Smooth muscle cell (in vitro differentiated cells): Measurements from ENCODE around the gene RFNG. TPM values are rescaled to one million over a fixed set of nuclear protein-coding genes. Genes with fewer than 3 reads are reported as not detected.

Experiments
- DNase-seq: peaks from one replicate; lab custom pipeline; 2025; ENCODE audit not compliant: unreplicated experiment; lab: John Stamatoyannopoulos, UW
- H2AFZ ChIP-seq: fragments of 200-600 bp; sonication (generic); 2 replicates; pipeline ENCODE4 v1.6.0; 2016; ENCODE audit warnings: antibody characterized with exemption, low read depth, mild to moderate bottlenecking
- H3F3A ChIP-seq: fragments of 200-600 bp; sonication (generic); 2 replicates; pipeline ENCODE4 v1.6.0; 2017; ENCODE audit warnings: antibody characterized with exemption, low read depth
- H3K27ac ChIP-seq: fragments of 200-600 bp; sonication (generic); 2 replicates; pipeline ENCODE4 v1.5.1; 2016; ENCODE audit warnings: low read depth, mild to moderate bottlenecking
- H3K27me3 ChIP-seq: fragments of 200-600 bp; sonication (generic); 2 replicates; pipeline ENCODE4 v1.6.1; 2016; ENCODE audit warnings: low read depth, mild to moderate bottlenecking
- H3K36me3 ChIP-seq: fragments of 200-600 bp; sonication (generic); 2 replicates; pipeline ENCODE4 v1.5.1; 2016; ENCODE audit warnings: low read depth
- H3K4me1 ChIP-seq: fragments of 200-600 bp; sonication (generic); 2 replicates; pipeline ENCODE4 v1.5.1; 2016; ENCODE audit warnings: low read depth
- H3K4me2 ChIP-seq: fragments of 200-600 bp; sonication (generic); 2 replicates; pipeline ENCODE4 v1.6.0; 2016; ENCODE audit warnings: mild to moderate bottlenecking
- H3K4me3 ChIP-seq: fragments of 200-600 bp; sonication (generic); 2 replicates; pipeline ENCODE4 v1.5.1; 2016; ENCODE audit warnings: mild to moderate bottlenecking
- H3K79me2 ChIP-seq: fragments of 200-600 bp; sonication (generic); 2 replicates; pipeline ENCODE4 v1.6.0; 2016; ENCODE audit warnings: low read depth, mild to moderate bottlenecking
- H3K9ac ChIP-seq: fragments of 200-600 bp; sonication (generic); 2 replicates; pipeline ENCODE4 v1.6.0; 2016; ENCODE audit warnings: low read depth
- H3K9me3 ChIP-seq: fragments of 200-600 bp; sonication (generic); replicated peaks from 2 replicates; pipeline ENCODE4 v1.5.1; 2016; ENCODE audit warnings: low read depth
- H4K20me1 ChIP-seq: fragments of 200-600 bp; sonication (generic); 2 replicates; pipeline ENCODE4 v1.6.0; 2016; ENCODE audit warnings: low read depth
- WGBS: methylation state at CpG from one replicate; pipeline ENCODE4 v1.1.7; 2016; ENCODE audit warnings: low lambda C conversion rate; 5-methylcytosine and 5-hydroxymethylcytosine counted together
- polyA plus RNA-seq: library from polyadenylated mRNA; unstranded; fragments of >200 nt; fragmentation: Nextera tagmentation; extraction: Ambion mirVana; gene quantifications from 2 replicates; pipeline ENCODE4 v1.2.1, GENCODE V29; 2016
- total RNA-seq: library from RNA; depleted of rRNA; stranded (reverse); fragments of >200 nt; gene quantifications from 2 replicates; pipeline ENCODE4 v1.2.3, GENCODE V29; 2014
- TF ChIP-seq, protein P1 (sequence below): fragments of 200-600 bp; sonication (generic); IDR thresholded peaks from 2 replicates; pipeline ENCODE4 v1.5.1; 2017; ENCODE audit warnings: borderline replicate concordance, mild to moderate bottlenecking, antibody characterized with exemption; ENCODE audit not compliant: insufficient read depth, poor library complexity, severe bottlenecking

RFNG gene
- total and polyA plus RNA-seq, 2 experiments from 2014 or later = 27.1 to 54.9 TPM

DNA sequence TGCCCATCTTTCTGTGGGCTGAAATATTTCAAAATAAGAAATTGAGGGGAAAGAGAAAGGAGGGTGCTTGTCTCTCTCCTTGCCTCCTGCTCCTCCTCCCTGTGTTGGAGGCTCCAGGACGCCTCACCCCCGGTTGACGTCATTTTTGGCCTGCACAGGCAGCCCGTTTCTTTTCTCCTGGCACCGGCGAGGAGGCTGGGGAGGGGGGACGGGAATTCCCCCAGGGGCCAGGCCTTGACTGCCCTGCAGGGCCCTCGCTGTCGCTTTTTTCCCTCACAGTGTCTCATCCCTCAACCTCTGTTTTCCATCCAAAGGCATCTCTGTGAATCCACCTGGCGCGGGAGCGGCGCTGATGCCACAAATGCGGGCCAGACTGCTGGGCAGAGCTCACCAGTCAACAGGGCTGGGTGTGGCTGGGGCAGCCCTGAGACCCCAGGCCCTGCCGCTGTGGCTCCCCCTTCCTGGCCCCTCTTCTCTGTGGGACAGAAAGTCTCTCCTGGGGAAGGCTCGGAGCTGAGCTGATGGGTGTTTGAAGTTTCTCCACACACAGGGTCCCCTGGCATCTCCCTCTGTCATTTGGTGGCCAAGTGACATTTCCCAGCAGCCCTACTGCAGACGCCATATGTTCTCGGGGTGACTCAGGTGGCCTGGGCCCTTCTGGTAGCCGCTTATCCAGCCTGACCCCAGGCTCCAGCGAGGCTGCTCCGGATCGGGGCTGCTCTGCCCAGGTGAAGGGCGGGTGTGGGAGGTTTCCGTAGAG lies 45.0 kb downstream of the RFNG start:
- Histone ChIP-seq H3K4me2 (no peak overlapping the region), H4K20me1 (no peaks in the 10 kb centered on the region), H3K79me2 (no peaks in the 10 kb centered on the region), H2AFZ (no peak overlapping the region), H3K9me3 (no peaks in the 10 kb centered on the region), H3K27me3 (no peaks in the 10 kb centered on the region), H3K4me3 (no peak overlapping the region), H3K9ac (no peak overlapping the region), H3F3A (peaks cover 12% of the 10 kb centered on the region), H3K36me3 (no peaks in the 10 kb centered on the region), H3K27ac (no peak overlapping the region), H3K4me1 (peaks cover 6% of the 10 kb centered on the region)
- no peak for DNase-seq
- WGBS = 77% methylated on average over 24 of the region's 24 CpGs
- TF ChIP-seq, protein P1, sequence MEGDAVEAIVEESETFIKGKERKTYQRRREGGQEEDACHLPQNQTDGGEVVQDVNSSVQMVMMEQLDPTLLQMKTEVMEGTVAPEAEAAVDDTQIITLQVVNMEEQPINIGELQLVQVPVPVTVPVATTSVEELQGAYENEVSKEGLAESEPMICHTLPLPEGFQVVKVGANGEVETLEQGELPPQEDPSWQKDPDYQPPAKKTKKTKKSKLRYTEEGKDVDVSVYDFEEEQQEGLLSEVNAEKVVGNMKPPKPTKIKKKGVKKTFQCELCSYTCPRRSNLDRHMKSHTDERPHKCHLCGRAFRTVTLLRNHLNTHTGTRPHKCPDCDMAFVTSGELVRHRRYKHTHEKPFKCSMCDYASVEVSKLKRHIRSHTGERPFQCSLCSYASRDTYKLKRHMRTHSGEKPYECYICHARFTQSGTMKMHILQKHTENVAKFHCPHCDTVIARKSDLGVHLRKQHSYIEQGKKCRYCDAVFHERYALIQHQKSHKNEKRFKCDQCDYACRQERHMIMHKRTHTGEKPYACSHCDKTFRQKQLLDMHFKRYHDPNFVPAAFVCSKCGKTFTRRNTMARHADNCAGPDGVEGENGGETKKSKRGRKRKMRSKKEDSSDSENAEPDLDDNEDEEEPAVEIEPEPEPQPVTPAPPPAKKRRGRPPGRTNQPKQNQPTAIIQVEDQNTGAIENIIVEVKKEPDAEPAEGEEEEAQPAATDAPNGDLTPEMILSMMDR = no peak

DNA sequence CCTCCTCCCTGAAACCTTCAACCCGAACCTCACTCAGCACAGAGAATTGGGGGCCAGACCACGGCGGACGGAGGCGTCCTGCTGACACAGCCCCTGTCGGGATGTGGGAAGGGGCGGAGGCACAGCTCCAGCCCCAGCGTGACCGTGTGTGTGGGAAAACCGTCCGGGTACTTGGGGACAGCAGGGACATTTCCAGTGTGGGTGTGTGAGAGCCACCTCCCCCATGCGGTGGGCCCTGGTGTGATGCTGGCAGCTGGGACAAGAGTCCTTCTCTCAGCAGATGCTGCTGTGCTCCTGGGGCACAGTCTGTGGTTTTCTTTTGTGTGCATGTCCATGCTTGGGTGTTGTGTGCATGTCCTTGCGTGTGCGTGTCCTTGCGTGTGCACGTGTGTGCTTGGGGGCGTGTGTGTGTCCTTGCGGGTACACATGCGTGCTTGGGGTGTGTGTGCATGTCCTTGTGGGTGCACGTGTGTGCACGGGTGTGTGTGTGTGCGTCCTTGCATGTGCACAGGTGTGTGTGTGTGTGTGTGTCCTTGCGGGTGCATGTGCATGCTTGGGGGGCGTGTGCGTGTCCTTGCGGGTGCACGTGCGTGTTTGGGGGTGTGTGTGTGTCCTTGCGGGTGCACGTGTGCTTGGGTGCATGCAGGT lies 45.8 kb downstream of the RFNG start:
- no peak for DNase-seq
- no peaks in the 10 kb centered on the region for H4K20me1 ChIP-seq
- TF ChIP-seq, protein P1 = no peak
- H3K79me2 ChIP-seq = no peaks in the 10 kb centered on the region
- no peak overlapping the region for H3K4me3 ChIP-seq
- no peaks in the 10 kb centered on the region for H3K36me3 ChIP-seq
- no peak overlapping the region for H3K4me2 ChIP-seq
- no peak overlapping the region for H2AFZ ChIP-seq
- peaks cover 12% of the 10 kb centered on the region for H3F3A ChIP-seq
- H3K27me3 ChIP-seq = no peaks in the 10 kb centered on the region
- no peak overlapping the region for H3K9ac ChIP-seq
- no peaks in the 10 kb centered on the region for H3K9me3 ChIP-seq
- no peak overlapping the region for H3K27ac ChIP-seq
- 85% methylated on average over 30 of the region's 30 CpGs for WGBS
- H3K4me1 ChIP-seq = peaks cover 6% of the 10 kb centered on the region

DNA sequence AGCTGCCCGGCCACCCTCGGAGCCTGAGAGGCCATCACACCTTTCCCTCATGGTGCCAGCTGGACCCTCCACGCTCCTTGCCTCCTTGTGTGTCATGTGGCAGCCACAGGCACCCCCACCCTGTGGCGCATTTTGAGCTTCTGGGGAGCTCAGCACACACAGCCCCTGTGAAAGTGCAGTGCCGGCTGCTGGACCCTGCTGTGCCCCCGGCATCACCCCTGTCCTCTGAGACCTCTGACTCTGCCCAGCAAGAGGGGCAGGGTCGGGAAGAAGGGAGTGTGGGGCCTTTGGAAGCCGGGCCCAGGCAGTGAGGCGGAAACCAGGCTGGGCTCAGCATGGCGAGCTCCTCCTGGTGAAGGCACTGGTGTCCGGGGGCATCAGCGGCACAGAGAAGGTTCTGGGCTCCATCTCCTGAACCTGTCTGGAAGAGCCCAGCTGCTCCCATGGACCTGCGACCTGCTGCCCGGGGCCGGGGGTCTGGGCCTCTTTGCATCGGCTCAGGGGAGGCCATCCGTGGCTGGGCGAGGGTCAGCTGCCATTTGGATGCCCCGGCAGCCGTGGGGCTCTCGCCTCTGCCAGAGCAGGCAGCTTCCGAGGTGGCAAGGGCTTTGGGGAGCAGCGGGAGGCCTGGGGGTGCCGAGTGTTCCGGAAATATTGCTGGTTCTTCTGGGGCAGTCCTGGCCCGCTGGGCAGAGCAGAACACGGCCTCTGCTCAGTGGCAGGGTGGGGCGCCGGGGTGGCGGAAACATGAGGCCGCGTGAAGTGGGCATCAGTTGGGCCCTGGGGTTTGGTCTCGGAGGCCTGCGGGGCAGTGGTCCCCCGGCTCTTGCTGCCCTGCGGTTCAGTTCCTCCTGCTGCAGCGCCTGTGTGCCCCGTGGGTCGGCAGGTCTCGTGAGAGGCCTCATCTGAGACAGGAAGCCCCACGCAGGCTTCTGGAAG lies 46.8 kb downstream of the RFNG start:
- Histone ChIP-seq H3K4me3 (no peak overlapping the region), H3K9ac (peak overlapping the region; percentile 62), H3K27ac (peak overlapping the region; percentile 90), H3K9me3 (no peaks in the 10 kb centered on the region), H3K36me3 (no peaks in the 10 kb centered on the region), H4K20me1 (no peaks in the 10 kb centered on the region), H3K4me1 (peaks cover 6% of the 10 kb centered on the region), H2AFZ (no peak overlapping the region), H3K4me2 (peak overlapping the region; percentile 74), H3F3A (peaks cover 12% of the 10 kb centered on the region), H3K79me2 (no peaks in the 10 kb centered on the region), H3K27me3 (no peaks in the 10 kb centered on the region)
- DNase-seq = no peak
- TF ChIP-seq, protein P1 = no peak
- WGBS = 94% methylated on average over 40 of the region's 41 CpGs
